K562 (cell line): ENCODE measurements around the gene ERF. TPM values are rescaled to one million over a fixed set of nuclear protein-coding genes. Genes with fewer than 3 reads are reported as not detected.
A peak's percentile ranks its signal among the peaks of the same experiment; 100 is the strongest.

Experiments
- AFF1 ChIP-seq, 2 experiments: fragments of 450-650 bp; IDR thresholded peaks; 2 replicates each; pipeline ENCODE4 v1.6.1; 2018; ENCODE audit warnings: mild to moderate bottlenecking in 2 of 2, low read depth in 1 of 2; ENCODE audit not compliant: partially characterized antibody in 2 of 2
- ARID1B ChIP-seq: fragments of 450-650 bp; IDR thresholded peaks from 2 replicates; pipeline ENCODE4 v1.6.1; 2016; ENCODE audit warnings: antibody characterized with exemption, mild to moderate bottlenecking, inconsistent platforms
- CREB1 ChIP-seq, 2 experiments: sonication (generic) in 1 of 2; formaldehyde crosslinking in 1 of 2; IDR thresholded peaks; 2 replicates each; pipeline versions ENCODE4 v1.6.1 to v1.8.0; 2012 to 2022; ENCODE audit warnings: inconsistent platforms in 1 of 2, mild to moderate bottlenecking in 1 of 2, missing genetic modification reagents in 1 of 2, moderate library complexity in 1 of 2
- DPF2 ChIP-seq: fragments of 450-650 bp; IDR thresholded peaks from 2 replicates; pipeline ENCODE4 v1.6.1; 2016
- GABPB1 ChIP-seq: sonication (generic); formaldehyde crosslinking; IDR thresholded peaks from 2 replicates; pipeline ENCODE4 v1.8.0; 2022; ENCODE audit warnings: mild to moderate bottlenecking, missing genetic modification reagents
- GATAD2B ChIP-seq: fragments of 450-650 bp; IDR thresholded peaks from 2 replicates; pipeline ENCODE4 v1.6.1; 2017; ENCODE audit warnings: mild to moderate bottlenecking, borderline replicate concordance
- HEY1 ChIP-seq: fragments of 250-450 bp; sonication (Bioruptor Pico); IDR thresholded peaks from 2 replicates; pipeline ENCODE4 v1.5.0; 2020; ENCODE audit warnings: mild to moderate bottlenecking, moderate library complexity, borderline replicate concordance
- HIVEP1 ChIP-seq: fragments of 250-450 bp; sonication (Bioruptor Pico); IDR thresholded peaks from 2 replicates; pipeline ENCODE4 v1.4.0; 2020; ENCODE audit warnings: mild to moderate bottlenecking
- HMGN3 ChIP-seq: IDR thresholded peaks from 2 replicates; pipeline ENCODE4 v1.6.1; 2011; ENCODE audit warnings: borderline replicate concordance, low read depth, mild to moderate bottlenecking, mixed read lengths, low read length; ENCODE audit not compliant: insufficient read length; ENCODE audit errors: extremely low read depth
- HSF4 ChIP-seq: fragments of 250-450 bp; sonication (Bioruptor Pico); IDR thresholded peaks from 2 replicates; pipeline ENCODE4 v2.1.2; 2022; ENCODE audit warnings: mild to moderate bottlenecking, moderate library complexity, borderline replicate concordance
- RAD21 ChIP-seq, 2 experiments: fragments of 250-450 bp in 1 of 2; fragments of 450-650 bp in 1 of 2; sonication (Bioruptor Pico) in 1 of 2; formaldehyde crosslinking in 1 of 2; IDR thresholded peaks in 1 of 2; conservative IDR thresholded peaks in 1 of 2; 2 replicates each; pipeline versions ENCODE4 v1.4.0 to v1.8.0; 2020 to 2022; ENCODE audit warnings: mild to moderate bottlenecking in 2 of 2, moderate library complexity in 1 of 2
- TEAD2 ChIP-seq: fragments of 450-650 bp; IDR thresholded peaks from 2 replicates; pipeline ENCODE4 v1.6.1; 2016; ENCODE audit warnings: missing genetic modification characterization, control low read depth, missing compliant biosample characterization
- ZNF134 ChIP-seq: fragments of 250-450 bp; sonication (Bioruptor Pico); conservative IDR thresholded peaks from 2 replicates; pipeline ENCODE4 v1.4.0; 2020
- ZNF174 ChIP-seq: fragments of 250-450 bp; sonication (Bioruptor Pico); IDR thresholded peaks from 2 replicates; pipeline ENCODE4 v1.4.0; 2020; ENCODE audit warnings: mild to moderate bottlenecking
- ZNF717 ChIP-seq: fragments of 250-450 bp; sonication (Bioruptor Pico); IDR thresholded peaks from 2 replicates; pipeline ENCODE4 v1.5.0; 2021
- polyA plus RNA-seq, 8 experiments: library from polyadenylated mRNA; depleted of rRNA in 4 of 8; stranded (reverse) in 5 of 8; unstranded in 3 of 8; fragments of >200 nt; fragmentation: Nextera tagmentation in 2 of 8; fragmentation: Illumina TruSeq in 1 of 8; extraction: Ambion mirVana in 2 of 8; extraction: Trizol in 1 of 8; gene quantifications; 2 replicates each; pipeline versions ENCODE4 v1.2.1 to v1.2.3, GENCODE V29; 2011 to 2014; ENCODE audit warnings: inconsistent platforms in 1 of 8, missing spikeins in 1 of 8
- total RNA-seq, 7 experiments: library from RNA; depleted of rRNA in 6 of 7; stranded (reverse); fragments of >200 nt in 6 of 7; fragmentation: Illumina TruSeq in 2 of 7; extraction: Trizol in 2 of 7; gene quantifications; 2 replicates each; pipeline versions ENCODE4 v1.2.1 to v1.2.3, GENCODE V29; 2011 to 2021; ENCODE audit warnings: low replicate concordance in 1 of 7
- TF ChIP-seq, protein P1 (sequence below): IDR thresholded peaks from 3 replicates; pipeline ENCODE4 v1.6.1; 2011; ENCODE audit warnings: borderline replicate concordance, mild to moderate bottlenecking, moderate library complexity; ENCODE audit not compliant: insufficient read length; ENCODE audit errors: extremely low read depth
- TF ChIP-seq, protein P2 (sequence below), 2 experiments: fragments of 450-650 bp in 1 of 2; IDR thresholded peaks; 2 replicates each; pipeline ENCODE4 v1.6.1; 2011 to 2017; ENCODE audit warnings: low read depth in 2 of 2, antibody characterized with exemption in 1 of 2, borderline replicate concordance in 1 of 2, low read length in 1 of 2, mild to moderate bottlenecking in 1 of 2, mixed read lengths in 1 of 2; ENCODE audit not compliant: control insufficient read depth in 1 of 2

The ERF gene
- total and polyA plus RNA-seq, 9 of the 15 experiments (the other 6 are each of a cell fraction or from before 2014, with no cell fraction given), result 0.03 to 75.4 (median 27.0) TPM

DNA sequence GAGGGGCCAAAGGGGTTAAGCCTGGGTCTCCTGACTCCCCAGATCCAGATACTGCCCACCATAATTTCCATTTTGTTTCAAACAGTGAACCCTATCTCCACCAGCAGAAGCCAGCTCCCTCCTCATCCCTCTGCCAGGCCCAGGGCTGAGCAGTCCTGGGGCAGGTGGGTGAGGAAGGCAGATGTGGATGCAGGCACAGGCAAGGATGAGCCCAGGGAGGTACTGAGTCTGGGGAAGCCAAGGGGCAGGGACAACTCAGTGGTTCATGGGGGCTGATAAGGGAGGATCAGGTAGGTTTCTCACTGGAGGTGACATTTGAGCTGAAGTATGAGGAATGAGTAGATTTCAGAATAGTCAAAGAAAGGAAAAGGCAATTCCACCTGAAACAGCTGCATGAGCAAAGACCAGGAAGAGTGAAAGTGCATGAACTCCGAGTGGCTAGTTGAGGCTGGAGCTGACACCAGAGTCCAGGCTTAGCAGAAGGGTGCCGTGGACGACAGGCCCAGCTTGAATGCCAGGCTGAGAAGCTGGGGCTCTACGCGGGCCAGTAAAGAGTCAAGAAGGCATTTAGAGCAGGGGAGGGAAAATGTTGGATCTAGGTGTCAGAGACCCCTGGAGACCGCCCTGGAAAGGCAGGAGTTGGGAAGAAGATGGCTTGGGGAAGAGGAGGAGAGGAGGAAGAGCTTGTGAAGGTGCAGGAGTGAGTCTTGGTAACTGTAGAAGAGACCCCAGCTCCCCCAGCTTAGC lies 24.4 kb upstream of the ERF start (continued):
- TF ChIP-seq CREB1 (IDR thresholded peaks at IDR 0.05), result no peak
- no peak for TF ChIP-seq CREB1 (CRISPR knock-in tag; IDR thresholded peaks at IDR 0.05)
- no peak for TF ChIP-seq GATAD2B
- 0 out of 2 replicates have a peak, but pooled peaks have one; percentile 15 for TF ChIP-seq DPF2
- no peak for TF ChIP-seq TEAD2 (tag)
- no peak for TF ChIP-seq ARID1B
- TF ChIP-seq RAD21 (CRISPR knock-in tag; conservative IDR thresholded peaks at IDR 0.05 in 1 of 2, IDR thresholded peaks at IDR 0.05 in 1 of 2), result no peak; a peak in 1 of 4 replicates
- no peak for TF ChIP-seq ZNF717 (CRISPR knock-in tag)
- no peak for TF ChIP-seq HSF4 (CRISPR knock-in tag)
- TF ChIP-seq ZNF174 (CRISPR knock-in tag), result no peak
- TF ChIP-seq HEY1 (CRISPR knock-in tag), result no peak
- no peak for TF ChIP-seq HMGN3
- TF ChIP-seq, protein P1, sequence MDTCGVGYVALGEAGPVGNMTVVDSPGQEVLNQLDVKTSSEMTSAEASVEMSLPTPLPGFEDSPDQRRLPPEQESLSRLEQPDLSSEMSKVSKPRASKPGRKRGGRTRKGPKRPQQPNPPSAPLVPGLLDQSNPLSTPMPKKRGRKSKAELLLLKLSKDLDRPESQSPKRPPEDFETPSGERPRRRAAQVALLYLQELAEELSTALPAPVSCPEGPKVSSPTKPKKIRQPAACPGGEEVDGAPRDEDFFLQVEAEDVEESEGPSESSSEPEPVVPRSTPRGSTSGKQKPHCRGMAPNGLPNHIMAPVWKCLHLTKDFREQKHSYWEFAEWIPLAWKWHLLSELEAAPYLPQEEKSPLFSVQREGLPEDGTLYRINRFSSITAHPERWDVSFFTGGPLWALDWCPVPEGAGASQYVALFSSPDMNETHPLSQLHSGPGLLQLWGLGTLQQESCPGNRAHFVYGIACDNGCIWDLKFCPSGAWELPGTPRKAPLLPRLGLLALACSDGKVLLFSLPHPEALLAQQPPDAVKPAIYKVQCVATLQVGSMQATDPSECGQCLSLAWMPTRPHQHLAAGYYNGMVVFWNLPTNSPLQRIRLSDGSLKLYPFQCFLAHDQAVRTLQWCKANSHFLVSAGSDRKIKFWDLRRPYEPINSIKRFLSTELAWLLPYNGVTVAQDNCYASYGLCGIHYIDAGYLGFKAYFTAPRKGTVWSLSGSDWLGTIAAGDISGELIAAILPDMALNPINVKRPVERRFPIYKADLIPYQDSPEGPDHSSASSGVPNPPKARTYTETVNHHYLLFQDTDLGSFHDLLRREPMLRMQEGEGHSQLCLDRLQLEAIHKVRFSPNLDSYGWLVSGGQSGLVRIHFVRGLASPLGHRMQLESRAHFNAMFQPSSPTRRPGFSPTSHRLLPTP, result no peak
- no peak for TF ChIP-seq AFF1 (IDR thresholded peaks at IDR 0.05; ENCODE audit: low read depth in 1 of 2, partially characterized antibody in 2 of 2)
- TF ChIP-seq, protein P2, sequence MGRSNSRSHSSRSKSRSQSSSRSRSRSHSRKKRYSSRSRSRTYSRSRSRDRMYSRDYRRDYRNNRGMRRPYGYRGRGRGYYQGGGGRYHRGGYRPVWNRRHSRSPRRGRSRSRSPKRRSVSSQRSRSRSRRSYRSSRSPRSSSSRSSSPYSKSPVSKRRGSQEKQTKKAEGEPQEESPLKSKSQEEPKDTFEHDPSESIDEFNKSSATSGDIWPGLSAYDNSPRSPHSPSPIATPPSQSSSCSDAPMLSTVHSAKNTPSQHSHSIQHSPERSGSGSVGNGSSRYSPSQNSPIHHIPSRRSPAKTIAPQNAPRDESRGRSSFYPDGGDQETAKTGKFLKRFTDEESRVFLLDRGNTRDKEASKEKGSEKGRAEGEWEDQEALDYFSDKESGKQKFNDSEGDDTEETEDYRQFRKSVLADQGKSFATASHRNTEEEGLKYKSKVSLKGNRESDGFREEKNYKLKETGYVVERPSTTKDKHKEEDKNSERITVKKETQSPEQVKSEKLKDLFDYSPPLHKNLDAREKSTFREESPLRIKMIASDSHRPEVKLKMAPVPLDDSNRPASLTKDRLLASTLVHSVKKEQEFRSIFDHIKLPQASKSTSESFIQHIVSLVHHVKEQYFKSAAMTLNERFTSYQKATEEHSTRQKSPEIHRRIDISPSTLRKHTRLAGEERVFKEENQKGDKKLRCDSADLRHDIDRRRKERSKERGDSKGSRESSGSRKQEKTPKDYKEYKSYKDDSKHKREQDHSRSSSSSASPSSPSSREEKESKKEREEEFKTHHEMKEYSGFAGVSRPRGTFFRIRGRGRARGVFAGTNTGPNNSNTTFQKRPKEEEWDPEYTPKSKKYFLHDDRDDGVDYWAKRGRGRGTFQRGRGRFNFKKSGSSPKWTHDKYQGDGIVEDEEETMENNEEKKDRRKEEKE (IDR thresholded peaks at IDR 0.05; ENCODE audit: borderline replicate concordance in 1 of 2, control insufficient read depth in 1 of 2, low read depth in 2 of 2, low read length in 1 of 2), result no peak
- TF ChIP-seq GABPB1, result no peak
- TF ChIP-seq ZNF134 (CRISPR knock-in tag), result no peak
- no peak for TF ChIP-seq HIVEP1 (CRISPR knock-in tag)
